Transverse colon (tissue), 3 donors: ENCODE measurements around the gene PNKP.

Source experiments
- CTCF ChIP-seq, 5 experiments: fragments of 200-600 bp in 3 of 5; fragments of 450-650 bp in 2 of 5; sonication (generic) in 3 of 5; IDR thresholded peaks; 1 replicate in 2 of 5; 2 replicates in 3 of 5; pipeline ENCODE4 v1.5.1; 2016 to 2017; ENCODE audit warnings: antibody characterized with exemption in 5 of 5, inconsistent platforms in 3 of 5, mild to moderate bottlenecking in 2 of 5, moderate library complexity in 1 of 5
- EP300 ChIP-seq: sonication (generic); formaldehyde crosslinking; IDR thresholded peaks from one replicate; pipeline ENCODE4 v1.6.1; 2017; ENCODE audit warnings: antibody characterized with exemption, low read depth
- POLR2A ChIP-seq: fragments of 450-650 bp; IDR thresholded peaks from one replicate; pipeline ENCODE4 v1.6.1; 2016; ENCODE audit warnings: antibody characterized with exemption, mild to moderate bottlenecking, moderate library complexity

GRCh38 chr19:49837425-49837824 is 30.0 kb downstream of the PNKP start:
- TF ChIP-seq CTCF (IDR thresholded peaks at IDR 0.05): no peak
- TF ChIP-seq EP300: no peak
- TF ChIP-seq POLR2A: no peak
